ENCODE measurements around the gene NSUN4. TPM values are rescaled to one million over a fixed set of nuclear protein-coding genes. Genes with fewer than 3 reads are reported as not detected.

NSUN4 gene
- total and polyA plus RNA-seq, 10 donors, result 7.2 to 35.2 (median 26.6) TPM

- no peak for TF ChIP-seq POLR2AphosphoS5 (IDR thresholded peaks at IDR 0.05)
- TF ChIP-seq POLR2A (IDR thresholded peaks at IDR 0.05), result no peak
- TF ChIP-seq CTCF (IDR thresholded peaks at IDR 0.05 in 8 of 11, conservative IDR thresholded peaks at IDR 0.05 in 3 of 11), result no peak
- no peaks in the 10 kb centered on the region for H3K27me3 ChIP-seq (replicated peaks in 1 of 7)
- peaks cover 0 to 62% (median 25%) of the 10 kb centered on the region in 6 donors for H3K4me1 ChIP-seq
- DNase-seq, result no peak
- peaks cover 0 to 67% (median 35%) of the 10 kb centered on the region in 6 donors for H3K36me3 ChIP-seq
- peak overlapping the region in 1 of 8 donors; percentile 97 for H3K27ac ChIP-seq
- no peak overlapping the region for H3K4me3 ChIP-seq
- no peaks in the 10 kb centered on the region for H3K9me3 ChIP-seq
- intact Hi-C loops (cut with DNase I; ENCODE audit: low total_unique reads), result loop anchor here (5.0 kb wide), 1 partner anchor 41 kb away; the partner anchor contains the start of genes LRRC41 and UQCRH
- 90 to 96% (median 93%) methylated on average over 4 of the region's 4 CpGs for WGBS, 5 donors
Measured at GRCh38 chr1:46343351-46343695, 2.7 kb downstream of the NSUN4 start.

GRCh38 chr1:46343705-46344104 is 3.1 kb downstream of the NSUN4 start:
- H3K4me1 ChIP-seq, result peaks cover 0 to 64% (median 27%) of the 10 kb centered on the region in 6 donors
- peaks cover 0 to 69% (median 35%) of the 10 kb centered on the region in 6 donors for H3K36me3 ChIP-seq
- H3K9me3 ChIP-seq, result no peaks in the 10 kb centered on the region
- WGBS, 5 donors, result 80 to 97% (median 87%) methylated on average over 4 of the region's 4 CpGs
- TF ChIP-seq CTCF (IDR thresholded peaks at IDR 0.05 in 8 of 11, conservative IDR thresholded peaks at IDR 0.05 in 3 of 11) (no peak), POLR2A (IDR thresholded peaks at IDR 0.05) (no peak), POLR2AphosphoS5 (IDR thresholded peaks at IDR 0.05) (no peak)
- no peak for DNase-seq
- H3K4me3 ChIP-seq, result no peak overlapping the region
- no peak overlapping the region for H3K27ac ChIP-seq
- H3K27me3 ChIP-seq (replicated peaks in 1 of 7), result no peaks in the 10 kb centered on the region
- intact Hi-C loops (cut with DNase I; ENCODE audit: low total_unique reads), result loop anchor here (5.0 kb wide), 1 partner anchor 41 kb away; the partner anchor contains the start of genes LRRC41 and UQCRH

GRCh38 chr1:46344481-46344880 is 3.9 kb downstream of the NSUN4 start:
- intact Hi-C loops (cut with DNase I; ENCODE audit: low total_unique reads), result loop anchor here (5.0 kb wide), 1 partner anchor 42 kb away; the partner anchor contains the start of genes LRRC41 and UQCRH
- 90 to 96% (median 92%) methylated on average over 3 of the region's 3 CpGs for WGBS, 5 donors

GRCh38 chr1:46345281-46345680 is 4.7 kb downstream of the NSUN4 start:
- no peak overlapping the region for H3K4me3 ChIP-seq
- DNase-seq, result no peak
- H3K27ac ChIP-seq, result no peak overlapping the region
- intact Hi-C loops (cut with DNase I; ENCODE audit: low total_unique reads), result no loop called here
- H3K9me3 ChIP-seq, result no peaks in the 10 kb centered on the region
- peaks cover 0 to 85% (median 48%) of the 10 kb centered on the region in 6 donors for H3K36me3 ChIP-seq
- no peaks in the 10 kb centered on the region for H3K27me3 ChIP-seq (replicated peaks in 1 of 7)
- TF ChIP-seq POLR2A (IDR thresholded peaks at IDR 0.05) (no peak), CTCF (IDR thresholded peaks at IDR 0.05 in 8 of 11, conservative IDR thresholded peaks at IDR 0.05 in 3 of 11) (no peak), POLR2AphosphoS5 (IDR thresholded peaks at IDR 0.05) (no peak)
- H3K4me1 ChIP-seq, result peaks cover 0 to 65% (median 20%) of the 10 kb centered on the region in 6 donors

More at GRCh38 chr1:46344481-46344880, 3.9 kb downstream of the NSUN4 start:
- H3K9me3 ChIP-seq, result no peaks in the 10 kb centered on the region
- H3K27ac ChIP-seq, result no peak overlapping the region
- H3K4me1 ChIP-seq, result peaks cover 0 to 64% (median 23%) of the 10 kb centered on the region in 6 donors
- TF ChIP-seq CTCF (IDR thresholded peaks at IDR 0.05 in 8 of 11, conservative IDR thresholded peaks at IDR 0.05 in 3 of 11) (no peak), POLR2AphosphoS5 (IDR thresholded peaks at IDR 0.05) (no peak), POLR2A (IDR thresholded peaks at IDR 0.05) (no peak)
- peaks cover 0 to 77% (median 40%) of the 10 kb centered on the region in 6 donors for H3K36me3 ChIP-seq
- H3K4me3 ChIP-seq, result no peak overlapping the region
- DNase-seq, result no peak
- no peaks in the 10 kb centered on the region for H3K27me3 ChIP-seq (replicated peaks in 1 of 7)

Data from spleen (tissue), 11 donors.